GM18951 (cell line): Measurements from ENCODE around the gene OVCA2.

Source experiments
- POLR2A ChIP-seq: IDR thresholded peaks from 4 replicates; pipeline ENCODE4 v1.6.1; 2011; ENCODE audit warnings: mild to moderate bottlenecking; ENCODE audit not compliant: insufficient read length, insufficient read depth; ENCODE audit errors: extremely low read depth
- in situ Hi-C: fragments of 300-500 bp; cut with MboI; formaldehyde crosslinking; loops from one replicate; pipeline ENCODE4 v1.12.0; 2022; ENCODE audit warnings: low sequenced_read_pairs, mixed read lengths, inconsistent platforms; ENCODE audit not compliant: unreplicated experiment

Gene OVCA2

DNA sequence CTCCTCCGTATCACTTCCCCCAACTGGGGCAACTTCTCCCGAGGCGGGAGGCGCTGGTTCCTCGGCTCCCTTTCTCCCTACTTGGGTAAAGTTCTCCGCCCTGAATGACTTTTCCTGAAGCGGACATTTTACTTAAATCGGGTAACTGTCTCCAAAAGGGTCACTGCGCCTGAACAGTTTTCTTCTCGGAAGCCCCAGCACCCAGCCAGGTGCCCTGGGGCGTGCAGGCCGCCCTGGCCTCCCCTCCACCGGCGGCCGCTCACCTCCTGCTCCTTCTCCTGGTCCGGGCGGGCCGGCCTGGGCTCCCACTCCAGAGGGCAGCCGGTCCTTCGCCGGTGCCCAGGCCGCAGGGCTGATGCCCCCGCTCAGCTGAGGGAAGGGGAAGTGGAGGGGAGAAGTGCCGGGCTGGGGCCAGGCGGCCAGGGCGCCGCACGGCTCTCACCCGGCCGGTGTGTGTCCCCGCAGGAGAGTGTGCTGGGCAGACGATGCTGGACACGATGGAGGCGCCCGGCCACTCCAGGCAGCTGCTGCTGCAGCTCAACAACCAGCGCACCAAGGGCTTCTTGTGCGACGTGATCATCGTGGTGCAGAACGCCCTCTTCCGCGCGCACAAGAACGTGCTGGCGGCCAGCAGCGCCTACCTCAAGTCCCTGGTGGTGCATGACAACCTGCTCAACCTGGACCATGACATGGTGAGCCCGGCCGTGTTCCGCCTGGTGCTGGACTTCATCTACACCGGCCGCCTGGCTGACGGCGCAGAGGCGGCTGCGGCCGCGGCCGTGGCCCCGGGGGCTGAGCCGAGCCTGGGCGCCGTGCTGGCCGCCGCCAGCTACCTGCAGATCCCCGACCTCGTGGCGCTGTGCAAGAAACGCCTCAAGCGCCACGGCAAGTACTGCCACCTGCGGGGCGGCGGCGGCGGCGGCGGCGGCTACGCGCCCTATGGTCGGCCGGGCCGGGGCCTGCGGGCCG lies 14.7 kb downstream of the OVCA2 start:
- TF ChIP-seq POLR2A = no peak
- in situ Hi-C loops = no loop called here

DNA sequence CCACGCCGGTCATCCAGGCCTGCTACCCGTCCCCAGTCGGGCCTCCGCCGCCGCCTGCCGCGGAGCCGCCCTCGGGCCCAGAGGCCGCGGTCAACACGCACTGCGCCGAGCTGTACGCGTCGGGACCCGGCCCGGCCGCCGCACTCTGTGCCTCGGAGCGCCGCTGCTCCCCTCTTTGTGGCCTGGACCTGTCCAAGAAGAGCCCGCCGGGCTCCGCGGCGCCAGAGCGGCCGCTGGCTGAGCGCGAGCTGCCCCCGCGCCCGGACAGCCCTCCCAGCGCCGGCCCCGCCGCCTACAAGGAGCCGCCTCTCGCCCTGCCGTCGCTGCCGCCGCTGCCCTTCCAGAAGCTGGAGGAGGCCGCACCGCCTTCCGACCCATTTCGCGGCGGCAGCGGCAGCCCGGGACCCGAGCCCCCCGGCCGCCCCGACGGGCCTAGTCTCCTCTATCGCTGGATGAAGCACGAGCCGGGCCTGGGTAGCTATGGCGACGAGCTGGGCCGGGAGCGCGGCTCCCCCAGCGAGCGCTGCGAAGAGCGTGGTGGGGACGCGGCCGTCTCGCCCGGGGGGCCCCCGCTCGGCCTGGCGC lies 15.4 kb downstream of the OVCA2 start:
- TF ChIP-seq POLR2A = no peak
- in situ Hi-C loops = no loop called here

DNA sequence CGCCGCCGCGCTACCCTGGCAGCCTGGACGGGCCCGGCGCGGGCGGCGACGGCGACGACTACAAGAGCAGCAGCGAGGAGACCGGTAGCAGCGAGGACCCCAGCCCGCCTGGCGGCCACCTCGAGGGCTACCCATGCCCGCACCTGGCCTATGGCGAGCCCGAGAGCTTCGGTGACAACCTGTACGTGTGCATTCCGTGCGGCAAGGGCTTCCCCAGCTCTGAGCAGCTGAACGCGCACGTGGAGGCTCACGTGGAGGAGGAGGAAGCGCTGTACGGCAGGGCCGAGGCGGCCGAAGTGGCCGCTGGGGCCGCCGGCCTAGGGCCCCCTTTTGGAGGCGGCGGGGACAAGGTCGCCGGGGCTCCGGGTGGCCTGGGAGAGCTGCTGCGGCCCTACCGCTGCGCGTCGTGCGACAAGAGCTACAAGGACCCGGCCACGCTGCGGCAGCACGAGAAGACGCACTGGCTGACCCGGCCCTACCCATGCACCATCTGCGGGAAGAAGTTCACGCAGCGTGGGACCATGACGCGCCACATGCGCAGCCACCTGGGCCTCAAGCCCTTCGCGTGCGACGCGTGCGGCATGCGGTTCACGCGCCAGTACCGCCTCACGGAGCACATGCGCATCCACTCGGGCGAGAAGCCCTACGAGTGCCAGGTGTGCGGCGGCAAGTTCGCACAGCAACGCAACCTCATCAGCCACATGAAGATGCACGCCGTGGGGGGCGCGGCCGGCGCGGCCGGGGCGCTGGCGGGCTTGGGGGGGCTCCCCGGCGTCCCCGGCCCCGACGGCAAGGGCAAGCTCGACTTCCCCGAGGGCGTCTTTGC lies 16.2 kb downstream of the OVCA2 start:
- TF ChIP-seq POLR2A = peak; percentile 23
- in situ Hi-C loops = no loop called here

- peak; percentile 26 for TF ChIP-seq POLR2A
- in situ Hi-C loops = no loop called here
Measured at GRCh38 chr17:2058586-2059546, 17.0 kb downstream of the OVCA2 start.

DNA sequence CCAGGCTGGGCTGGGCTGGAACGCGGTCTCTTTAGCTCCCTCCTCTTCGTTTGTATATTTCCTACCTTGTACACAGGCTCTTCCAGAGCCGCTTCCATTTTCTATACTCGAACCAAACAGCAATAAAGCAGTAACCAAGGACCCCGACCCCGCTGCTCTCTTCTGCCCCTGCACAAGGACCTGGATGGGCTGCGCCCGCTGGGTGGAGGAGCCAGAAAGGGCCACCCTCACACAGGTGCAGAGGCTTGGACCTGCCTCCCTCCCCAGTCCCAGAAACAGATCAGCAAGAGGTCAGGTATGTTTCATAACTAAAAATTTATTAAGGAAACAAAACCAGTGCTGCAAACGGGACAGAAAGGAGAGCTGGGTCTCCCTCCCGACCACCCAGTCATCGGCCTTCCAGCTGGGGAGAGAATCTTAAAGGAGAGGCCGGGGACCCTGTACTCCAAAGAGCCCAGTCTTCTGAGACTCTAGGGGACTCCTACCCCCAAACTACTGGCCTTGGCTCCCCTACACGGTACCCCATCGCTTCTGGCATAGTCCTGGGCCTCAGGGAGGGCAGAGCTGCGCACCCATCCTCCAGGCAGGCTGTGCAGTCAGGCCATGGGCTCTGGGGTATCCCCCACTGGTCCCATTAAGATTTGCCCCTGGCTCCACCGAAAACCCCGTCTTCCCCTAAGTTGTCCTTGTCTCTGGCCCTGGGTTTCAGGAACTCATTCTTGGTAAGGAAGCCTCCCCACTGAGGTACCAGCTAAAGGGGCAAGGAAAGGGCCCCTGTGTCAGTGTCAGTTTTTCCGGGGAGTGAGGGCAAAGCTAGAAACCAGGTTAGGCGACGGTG lies 17.9 kb downstream of the OVCA2 start:
- in situ Hi-C loops = loop anchor here (10.0 kb wide), 1 partner anchor 185 kb away; no protein-coding TSS in a partner anchor
- no peak for TF ChIP-seq POLR2A

DNA sequence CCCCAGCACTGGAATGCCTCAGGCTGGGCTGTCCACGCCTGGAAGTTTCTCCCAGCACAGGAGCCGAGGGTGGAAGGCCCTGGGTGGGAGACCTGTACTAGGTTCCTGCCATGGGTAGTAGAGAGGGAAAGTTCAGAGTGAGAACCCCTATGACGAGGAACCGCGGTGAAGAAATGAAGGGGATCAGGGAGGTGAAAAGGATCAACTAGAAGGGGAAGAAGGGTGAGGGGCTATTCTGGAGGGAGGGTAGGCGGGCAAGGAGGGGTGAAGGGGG lies 18.5 kb downstream of the OVCA2 start:
- in situ Hi-C loops = loop anchor here (10.0 kb wide), 1 partner anchor 184 kb away; no protein-coding TSS in a partner anchor
- TF ChIP-seq POLR2A = no peak

- no peak for TF ChIP-seq POLR2A
- in situ Hi-C loops = loop anchor here (10.0 kb wide), 1 partner anchor 184 kb away; no protein-coding TSS in a partner anchor
Measured at GRCh38 chr17:2060681-2061440, 19.0 kb downstream of the OVCA2 start.

- TF ChIP-seq POLR2A = no peak
- in situ Hi-C loops = loop anchor here (10.0 kb wide), 1 partner anchor 183 kb away; no protein-coding TSS in a partner anchor
Measured at GRCh38 chr17:2061441-2061958, 19.7 kb downstream of the OVCA2 start.

- in situ Hi-C loops = loop anchor here (10.0 kb wide), 1 partner anchor 182 kb away; no protein-coding TSS in a partner anchor
- TF ChIP-seq POLR2A = no peak
Measured at GRCh38 chr17:2062571-2063183, 20.9 kb downstream of the OVCA2 start.
